ENCODE data around the gene OPA1.

The OPA1 gene

GRCh38 chr3:193660698-193661411 lies 67.8 kb downstream of the OPA1 start:
- DNase-seq, result no peak
- H3K27me3 ChIP-seq (ENCODE audit: insufficient read depth, low read depth, severe bottlenecking), result no peaks in the 10 kb centered on the region
- H3K27ac ChIP-seq, result no peak overlapping the region
- TF ChIP-seq CTCF (IDR thresholded peaks at IDR 0.05; ENCODE audit: low read depth, low read length), result no peak
- H3K36me3 ChIP-seq, result no peaks in the 10 kb centered on the region; the same call in 1 of the 2 replicates
- H3K4me3 ChIP-seq (ENCODE audit: low read depth, low read length), result no peak overlapping the region
- H3K9me3 ChIP-seq (ENCODE audit: severe bottlenecking), result no peaks in the 10 kb centered on the region

GRCh38 chr3:193662757-193663322 lies 69.8 kb downstream of the OPA1 start:
- no peak for TF ChIP-seq CTCF (IDR thresholded peaks at IDR 0.05; ENCODE audit: low read depth, low read length)
- no peaks in the 10 kb centered on the region for H3K27me3 ChIP-seq (ENCODE audit: insufficient read depth, low read depth, severe bottlenecking)
- no peaks in the 10 kb centered on the region; the same call in 1 of the 2 replicates for H3K36me3 ChIP-seq
- no peak for DNase-seq
- no peaks in the 10 kb centered on the region for H3K9me3 ChIP-seq (ENCODE audit: severe bottlenecking)
- no peak overlapping the region for H3K4me3 ChIP-seq (ENCODE audit: low read depth, low read length)
- no peak overlapping the region for H3K27ac ChIP-seq

- Histone ChIP-seq H3K27me3 (ENCODE audit: insufficient read depth, low read depth, severe bottlenecking) (no peaks in the 10 kb centered on the region), H3K27ac (no peak overlapping the region), H3K4me3 (ENCODE audit: low read depth, low read length) (no peak overlapping the region), H3K9me3 (ENCODE audit: severe bottlenecking) (no peaks in the 10 kb centered on the region), H3K36me3 (no peaks in the 10 kb centered on the region)
- no peak for TF ChIP-seq CTCF (IDR thresholded peaks at IDR 0.05; ENCODE audit: low read depth, low read length)
- DNase-seq, result no peak
Observed at GRCh38 chr3:193665370-193665989, 72.5 kb downstream of the OPA1 start.

- DNase-seq, result peak; percentile 43
- TF ChIP-seq CTCF (IDR thresholded peaks at IDR 0.05; ENCODE audit: low read depth, low read length), result 0 out of 2 replicates have a peak, but pooled peaks have one; percentile 29
- Histone ChIP-seq H3K4me3 (ENCODE audit: low read depth, low read length) (no peak overlapping the region), H3K27ac (no peak overlapping the region), H3K27me3 (ENCODE audit: insufficient read depth, low read depth, severe bottlenecking) (no peaks in the 10 kb centered on the region), H3K36me3 (no peaks in the 10 kb centered on the region), H3K9me3 (ENCODE audit: severe bottlenecking) (no peaks in the 10 kb centered on the region)
Observed at GRCh38 chr3:193673845-193674244, 80.8 kb downstream of the OPA1 start.

GRCh38 chr3:193674714-193675113 lies 81.7 kb downstream of the OPA1 start:
- Histone ChIP-seq H3K27ac (no peak overlapping the region), H3K4me3 (ENCODE audit: low read depth, low read length) (no peak overlapping the region), H3K9me3 (ENCODE audit: severe bottlenecking) (no peaks in the 10 kb centered on the region), H3K36me3 (no peaks in the 10 kb centered on the region), H3K27me3 (ENCODE audit: insufficient read depth, low read depth, severe bottlenecking) (no peaks in the 10 kb centered on the region)
- no peak for TF ChIP-seq CTCF (IDR thresholded peaks at IDR 0.05; ENCODE audit: low read depth, low read length)
- no peak for DNase-seq

Data from WERI-Rb-1 (cell line).